ENCODE data around the gene ZFP3.
"Not testable (repeated sequence)": the region's sequence is repeated elsewhere in the genome, so short reads cannot be mapped to it uniquely, and the experiment has no call there.

The ZFP3 gene

DNA sequence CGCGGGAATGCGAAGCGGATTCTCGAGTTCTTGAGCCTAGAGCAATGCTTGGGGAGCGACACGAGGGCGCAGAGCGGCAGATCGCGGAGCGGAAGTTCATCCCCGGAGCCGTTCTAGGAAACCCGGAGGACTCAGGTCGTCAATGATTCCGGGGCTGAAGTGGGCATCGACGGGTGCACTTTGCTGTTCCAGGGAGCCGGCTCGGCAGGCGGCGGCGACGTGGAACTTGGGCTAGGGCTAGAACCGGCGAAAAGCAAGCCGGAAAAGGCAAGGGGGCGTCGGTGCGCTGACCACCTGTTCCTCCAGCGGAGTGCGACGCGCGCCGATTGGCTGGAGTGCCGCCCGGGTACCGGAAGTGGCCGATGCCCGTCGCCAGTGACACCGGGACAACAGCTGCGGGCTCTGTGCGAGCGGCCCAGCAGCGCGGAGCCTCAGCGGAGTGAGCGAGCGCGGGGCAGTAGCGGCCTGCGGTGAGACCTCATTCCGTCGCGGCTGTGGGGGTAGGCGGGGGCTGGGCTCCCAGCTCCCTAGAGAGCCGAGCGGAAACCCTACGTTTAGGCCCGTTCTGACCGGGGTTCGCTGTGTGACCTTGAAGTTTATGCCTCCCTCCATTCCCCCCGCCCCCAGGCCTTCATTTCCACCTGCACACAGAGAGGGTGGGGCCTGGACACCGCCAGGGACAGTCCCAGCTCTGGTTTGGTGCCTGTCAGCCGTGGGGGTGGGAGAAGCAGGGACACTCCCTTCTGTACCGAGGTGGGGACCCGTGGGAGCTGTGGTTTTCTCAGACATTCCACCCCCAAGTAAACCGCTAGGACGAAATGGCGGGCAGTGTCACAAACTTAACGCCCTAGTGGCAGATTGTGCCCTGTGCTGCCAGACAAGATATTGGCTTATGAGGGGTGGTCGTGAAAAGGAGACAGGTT, at the start of gene ZFP3:
Gene ZFP3 (plus strand): TSS at position 362 of the 923 bp plus-strand sequence. CDS start 13,038 bp downstream, outside the sequence.
- DNase-seq (ENCODE audit: low read depth in 2 of 2): peak; percentile 37 to 50

DNA sequence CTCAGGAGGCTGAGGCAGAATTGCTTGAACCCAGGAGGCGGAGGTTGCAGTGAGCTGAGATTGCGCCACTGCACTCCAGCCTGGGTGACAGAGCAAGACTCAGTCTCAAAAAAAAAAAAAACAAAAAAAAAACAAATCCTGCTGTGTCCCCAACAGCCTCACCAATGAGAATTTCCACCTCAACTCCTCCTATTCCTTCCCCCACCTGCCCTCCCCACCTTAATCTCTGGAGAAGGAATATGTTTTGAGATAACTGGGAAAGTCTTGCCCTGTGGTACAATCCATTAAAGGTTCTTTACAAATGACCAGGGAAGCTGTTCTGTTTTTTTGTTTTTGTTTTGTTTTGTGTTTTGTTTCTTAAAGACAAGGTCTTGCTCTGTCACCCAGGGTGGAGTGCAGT, 48.1 kb upstream of the ZFP3 start:
- DNase-seq (ENCODE audit: low read depth in 2 of 2): not testable (repeated sequence)

GRCh38 chr17:5031365-5032082, 46.7 kb upstream of the ZFP3 start:
- DNase-seq (ENCODE audit: low read depth in 2 of 2): peak; percentile 62 to 70

- DNase-seq (ENCODE audit: low read depth in 2 of 2): no peak
Observed at GRCh38 chr17:5032865-5033264, 45.4 kb upstream of the ZFP3 start.

DNA sequence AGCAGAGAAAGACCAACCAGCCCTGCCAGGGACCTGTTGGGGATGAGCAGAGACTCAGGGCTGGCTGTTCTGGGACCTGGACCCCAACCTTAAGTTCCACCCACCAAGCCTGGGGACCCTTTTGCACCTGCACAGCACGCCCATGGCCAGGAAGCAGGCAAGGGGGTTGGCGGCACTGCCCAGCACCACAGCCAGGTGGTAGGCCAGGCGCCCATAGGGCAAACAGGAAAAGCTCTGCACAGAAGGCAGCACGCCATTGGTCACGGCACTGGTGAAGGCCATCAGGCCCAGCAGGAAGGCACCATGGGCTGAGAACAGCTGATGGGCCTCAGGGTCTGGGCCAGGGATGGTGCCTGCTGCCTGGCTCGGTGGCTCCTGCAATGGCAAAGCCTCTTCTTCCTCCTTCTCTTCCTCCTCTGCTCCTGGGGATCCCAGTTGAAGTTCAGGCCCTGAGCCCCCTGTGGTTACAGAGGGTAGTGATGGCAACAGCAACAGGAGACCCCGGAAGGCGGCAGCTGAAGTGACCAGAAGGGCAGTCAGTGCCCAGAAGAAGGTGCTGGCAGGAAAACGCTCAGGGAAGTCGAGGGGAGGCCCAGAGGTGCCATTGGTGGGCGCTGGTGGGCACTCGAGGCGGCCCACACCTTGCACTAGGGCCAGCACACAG, 44.8 kb upstream of the ZFP3 start:
- DNase-seq (ENCODE audit: low read depth in 2 of 2): no peak

GRCh38 chr17:5034063-5034462, 44.2 kb upstream of the ZFP3 start:
- DNase-seq (ENCODE audit: low read depth in 2 of 2): no peak

GRCh38 chr17:5034651-5035050, 43.6 kb upstream of the ZFP3 start:
- DNase-seq (ENCODE audit: low read depth in 2 of 2): no peak

GRCh38 chr17:5035315-5035714, 43.0 kb upstream of the ZFP3 start, which contains the start of gene SLC52A1:
Gene SLC52A1, minus strand, starts transcription at chr17:5035426. Its CDS starts 820 bp downstream, at chr17:5034606.
- no peak for DNase-seq (ENCODE audit: low read depth in 2 of 2)

- no peak for DNase-seq (ENCODE audit: low read depth in 2 of 2)
Observed at GRCh38 chr17:5042157-5043022, 35.9 kb upstream of the ZFP3 start.

DNA sequence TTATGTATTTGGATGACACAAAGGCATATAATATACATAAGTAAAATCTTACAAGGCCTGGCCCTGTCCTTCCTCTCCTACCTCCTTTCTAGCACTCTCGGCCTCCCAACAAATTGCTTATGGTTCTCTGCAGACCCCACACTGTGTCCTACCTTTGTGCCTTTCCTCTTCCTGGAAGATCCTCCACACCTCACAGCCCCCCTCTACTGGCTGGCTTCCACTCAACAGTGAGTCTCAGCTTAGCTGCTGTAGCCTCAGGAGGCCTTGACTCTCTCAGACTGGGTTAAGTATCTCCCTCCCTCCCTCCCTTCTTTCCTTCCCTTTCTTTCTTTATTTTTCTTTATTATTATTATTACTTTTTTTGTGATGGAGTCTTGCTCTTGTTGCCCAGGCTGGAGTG, 34.7 kb upstream of the ZFP3 start:
- DNase-seq (ENCODE audit: low read depth in 2 of 2): no peak

DNA sequence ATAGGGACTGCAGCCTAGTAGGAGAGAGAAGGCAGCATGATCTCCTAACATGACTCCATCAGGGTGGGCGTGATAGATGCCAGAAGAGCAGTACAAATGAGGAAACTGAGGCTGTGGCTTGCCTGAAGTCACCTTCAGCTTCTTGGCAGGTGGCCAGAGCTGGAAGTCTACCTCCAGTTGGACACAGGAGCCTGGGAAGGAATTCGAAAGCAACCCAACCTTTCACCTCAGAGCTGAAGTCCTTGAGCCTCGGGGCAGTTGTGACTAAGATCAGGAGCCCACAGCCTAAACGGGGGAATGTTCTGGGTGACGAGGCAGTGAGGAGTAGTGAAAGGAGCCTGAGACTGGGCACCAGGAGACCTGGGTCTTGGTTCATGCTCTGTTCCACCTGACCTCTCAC, 33.6 kb upstream of the ZFP3 start:
- DNase-seq (ENCODE audit: low read depth in 2 of 2): no peak

GRCh38 chr17:5045496-5045895, 32.8 kb upstream of the ZFP3 start:
- DNase-seq (ENCODE audit: low read depth in 2 of 2): no peak

- DNase-seq (ENCODE audit: low read depth in 2 of 2): no peak
Observed at GRCh38 chr17:5047446-5047845, 30.8 kb upstream of the ZFP3 start.

- peak in 1 of 2 donors; percentile 25 for DNase-seq (ENCODE audit: low read depth in 2 of 2)
Observed at GRCh38 chr17:5049314-5049841, 28.9 kb upstream of the ZFP3 start.

GRCh38 chr17:5050278-5050677, 28.0 kb upstream of the ZFP3 start:
- no peak for DNase-seq (ENCODE audit: low read depth in 2 of 2)

DNA sequence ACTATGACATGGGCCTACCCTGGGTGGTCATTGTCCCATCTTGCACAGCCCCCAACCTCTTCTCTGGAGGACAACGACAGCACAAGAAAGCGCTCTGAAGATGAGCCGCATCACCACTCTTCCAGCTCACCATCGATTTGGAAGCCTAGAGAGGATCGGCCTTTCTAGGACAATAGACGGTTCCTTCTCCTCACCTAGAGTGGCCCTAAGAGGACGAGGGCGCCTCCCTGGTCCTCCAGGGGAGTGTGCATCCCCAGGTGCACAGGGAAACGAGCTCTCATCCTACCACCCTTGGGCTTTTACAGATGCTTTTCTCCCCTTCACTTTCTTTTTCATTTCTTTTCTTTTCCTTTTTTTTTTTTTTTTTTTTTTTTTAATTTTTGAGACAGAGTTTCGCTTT, 22.7 kb upstream of the ZFP3 start:
- DNase-seq (ENCODE audit: low read depth in 2 of 2): no peak

DNA sequence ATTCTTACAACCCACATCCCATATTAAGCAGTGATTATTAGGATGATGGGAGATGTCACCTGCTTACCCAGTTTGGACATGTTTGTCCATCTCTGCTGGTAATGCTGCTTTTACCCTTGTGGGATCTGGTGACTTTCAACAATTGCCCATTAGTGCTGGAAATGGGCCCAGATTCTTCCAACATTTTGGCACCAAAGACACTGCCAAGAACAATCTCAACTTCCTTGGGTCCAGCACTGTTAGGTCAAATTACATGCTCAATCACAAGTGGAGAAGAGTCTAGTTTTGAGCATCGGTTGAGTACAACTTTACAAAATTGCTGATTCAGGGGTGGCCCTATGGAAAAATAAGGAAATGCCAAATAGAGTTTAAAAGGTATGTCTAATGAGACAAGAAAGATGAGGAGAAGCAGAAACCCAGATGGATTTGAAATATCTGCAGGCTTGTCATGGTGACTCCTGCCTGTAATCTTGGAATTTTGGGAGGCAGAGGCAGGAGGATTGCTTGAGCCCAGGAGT, 13.0 kb upstream of the ZFP3 start:
- no peak for DNase-seq (ENCODE audit: low read depth in 2 of 2)

DNA sequence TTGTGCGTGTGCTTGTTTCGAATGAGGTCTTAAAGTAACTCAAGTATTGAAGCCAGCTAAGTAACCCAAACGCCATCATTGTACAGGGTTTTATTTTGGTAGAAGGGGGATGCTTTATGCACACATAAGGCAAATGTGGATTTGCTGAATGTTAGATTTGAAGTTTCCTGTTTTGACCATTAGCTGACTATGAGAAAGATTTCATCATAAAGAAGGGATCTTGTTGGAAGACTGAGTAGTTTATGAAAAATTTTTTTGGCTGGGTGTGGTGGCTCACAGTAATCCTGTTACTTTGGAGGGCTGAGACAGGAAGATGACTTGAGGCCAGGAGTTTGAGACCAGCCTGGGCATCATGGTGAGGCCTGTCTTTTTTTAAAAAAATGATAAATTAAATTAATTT, 10.0 kb upstream of the ZFP3 start:
- DNase-seq (ENCODE audit: low read depth in 2 of 2): no peak

GRCh38 chr17:5069724-5070123, 8.5 kb upstream of the ZFP3 start:
- no peak for DNase-seq (ENCODE audit: low read depth in 2 of 2)

DNA sequence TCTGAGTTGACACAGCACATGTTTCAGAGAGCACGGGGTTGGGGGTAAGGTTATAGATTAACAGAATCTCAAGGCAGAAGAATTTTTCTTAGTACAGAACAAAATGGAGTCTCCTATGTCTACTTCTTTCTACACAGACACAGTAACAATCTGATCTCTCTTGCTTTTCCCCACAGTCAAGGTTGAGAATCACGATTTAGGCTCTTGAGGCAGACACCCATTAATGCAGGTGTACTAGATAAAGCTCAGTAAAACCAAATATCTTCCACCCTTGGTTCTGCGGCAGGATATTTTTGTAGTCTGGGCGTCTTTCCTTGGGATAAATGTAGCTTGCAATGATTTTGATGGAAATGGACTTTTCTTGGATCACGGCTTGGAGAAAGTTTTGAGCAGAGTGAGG, 2.8 kb upstream of the ZFP3 start:
- not testable (repeated sequence) for DNase-seq (ENCODE audit: low read depth in 2 of 2)

GRCh38 chr17:5077275-5077674, 992 bp upstream of the ZFP3 start:
- DNase-seq (ENCODE audit: low read depth in 2 of 2): not testable (repeated sequence)

Measured in stimulated activated CD8-positive, alpha-beta memory T cell treated with anti-CD3 and anti-CD28 coated beads, Interleukin-7, amount 100 ng/mL, for 1 hour (primary cell).